Keratinocyte (primary cell): ENCODE results near the gene SPX. TPM values are rescaled to one million over a fixed set of nuclear protein-coding genes. Genes with fewer than 3 reads are reported as not detected.

Source experiments
- DNase-seq: peaks from one replicate; pipeline ENCODE4 v3.0.0-alpha.2; 2011; ENCODE audit warnings: low read depth, missing footprints, low spot score
- FAIRE-seq: peaks from 2 replicates; lab custom pipeline; 2011; peaks lifted over from hg19 to GRCh38; lab: Jason Lieb, UNC
- H2AFZ ChIP-seq: 2 replicates; pipeline ENCODE4 v1.6.0; 2012; ENCODE audit warnings: low read length, control low read depth, inconsistent platforms; ENCODE audit not compliant: control insufficient read depth
- H3K27ac ChIP-seq: 2 replicates; pipeline ENCODE4 v1.5.1; 2011; ENCODE audit warnings: low read length; ENCODE audit not compliant: control insufficient read depth, insufficient read depth
- H3K27me3 ChIP-seq: 3 replicates; pipeline ENCODE4 v1.6.0; 2011; ENCODE audit warnings: low read length; ENCODE audit not compliant: control insufficient read depth, insufficient read depth; ENCODE audit errors: extremely low read depth
- H3K36me3 ChIP-seq, 2 experiments: 2 replicates in 1 of 2; 3 replicates in 1 of 2; pipeline ENCODE4 v1.5.1; 2011; ENCODE audit warnings: low read length in 2 of 2, mild to moderate bottlenecking in 1 of 2; ENCODE audit not compliant: control insufficient read depth in 2 of 2, insufficient read depth in 2 of 2; ENCODE audit errors: extremely low read depth in 1 of 2
- H3K4me1 ChIP-seq: 3 replicates; pipeline ENCODE4 v1.5.1; 2011; ENCODE audit warnings: low read length; ENCODE audit not compliant: control insufficient read depth, insufficient read depth; ENCODE audit errors: extremely low read depth
- H3K4me2 ChIP-seq: 3 replicates; pipeline ENCODE4 v1.6.0; 2011; ENCODE audit warnings: low read depth, low read length; ENCODE audit not compliant: control insufficient read depth, insufficient read depth; ENCODE audit errors: extremely low read depth
- H3K4me3 ChIP-seq, 3 experiments: fragments of 200-600 bp in 1 of 3; sonication (generic) in 1 of 3; 2 replicates in 2 of 3; 3 replicates in 1 of 3; pipeline ENCODE4 v1.5.1; 2011 to 2016; ENCODE audit warnings: low read length in 3 of 3, mild to moderate bottlenecking in 3 of 3, control low read depth in 2 of 3, inconsistent platforms in 1 of 3, low read depth in 1 of 3, mixed read lengths in 1 of 3, mixed run types in 1 of 3, moderate library complexity in 1 of 3; ENCODE audit not compliant: control insufficient read depth in 2 of 3, insufficient read depth in 2 of 3; ENCODE audit errors: extremely low read depth in 1 of 3
- H3K79me2 ChIP-seq: 2 replicates; pipeline ENCODE4 v1.6.0; 2012; ENCODE audit warnings: low read length; ENCODE audit not compliant: control insufficient read depth, insufficient read depth
- H3K9ac ChIP-seq: 3 replicates; pipeline ENCODE4 v1.6.0; 2011; ENCODE audit warnings: low read length; ENCODE audit not compliant: control insufficient read depth, insufficient read depth; ENCODE audit errors: extremely low read depth
- H3K9me1 ChIP-seq: 3 replicates; pipeline ENCODE4 v1.6.0; 2011; ENCODE audit warnings: low read length; ENCODE audit not compliant: control insufficient read depth, insufficient read depth; ENCODE audit errors: extremely low read depth
- H3K9me3 ChIP-seq: 2 replicates; pipeline ENCODE4 v1.5.1; 2012; ENCODE audit warnings: low read depth, low read length; ENCODE audit not compliant: control insufficient read depth
- H4K20me1 ChIP-seq: 3 replicates; pipeline ENCODE4 v1.6.0; 2011; ENCODE audit warnings: low read length; ENCODE audit not compliant: control insufficient read depth, insufficient read depth; ENCODE audit errors: extremely low read depth
- EZH2 ChIP-seq: IDR thresholded peaks from one replicate; pipeline ENCODE4 v1.6.1; 2012; ENCODE audit warnings: inconsistent platforms, mild to moderate bottlenecking, low read length, moderate library complexity
- dilution Hi-C: fragments of 300-500 bp; cut with MboI; formaldehyde crosslinking; loops from one replicate; pipeline ENCODE4 v1.7.0; 2020; ENCODE audit warnings: low sequenced_read_pairs; ENCODE audit not compliant: extremely low pct_ligation_motif_present
- polyA plus RNA-seq, 5 experiments: library from polyadenylated mRNA; depleted of rRNA in 3 of 5; stranded (reverse) in 3 of 5; stranded (forward) in 1 of 5; unstranded in 1 of 5; fragments of >200 nt; gene quantifications; 1 replicate in 1 of 5; 2 replicates in 3 of 5; 3 replicates in 1 of 5; pipeline versions ENCODE4 v1.2.1 to v1.2.3, GENCODE V29; 2011 to 2012; ENCODE audit warnings: missing spikeins in 2 of 5, low read depth in 1 of 5, low replicate concordance in 1 of 5
- TF ChIP-seq, protein P1 (sequence below), 3 experiments: IDR thresholded peaks in 1 of 3; conservative IDR thresholded peaks in 1 of 3; optimal IDR thresholded peaks in 1 of 3; 2 replicates in 2 of 3; 3 replicates in 1 of 3; pipeline versions ENCODE3 to v1.5.1; 2011; ENCODE audit warnings: low read length in 3 of 3, mild to moderate bottlenecking in 3 of 3, moderate library complexity in 2 of 3, control low read depth in 1 of 3, inconsistent platforms in 1 of 3; ENCODE audit not compliant: insufficient read depth in 2 of 3; ENCODE audit errors: extremely low read depth in 1 of 3

SPX gene
- polyA plus RNA-seq, 1 donor (not counting 4 experiments of a cell fraction or from before 2014, with no cell fraction given): 0.12 TPM

DNA sequence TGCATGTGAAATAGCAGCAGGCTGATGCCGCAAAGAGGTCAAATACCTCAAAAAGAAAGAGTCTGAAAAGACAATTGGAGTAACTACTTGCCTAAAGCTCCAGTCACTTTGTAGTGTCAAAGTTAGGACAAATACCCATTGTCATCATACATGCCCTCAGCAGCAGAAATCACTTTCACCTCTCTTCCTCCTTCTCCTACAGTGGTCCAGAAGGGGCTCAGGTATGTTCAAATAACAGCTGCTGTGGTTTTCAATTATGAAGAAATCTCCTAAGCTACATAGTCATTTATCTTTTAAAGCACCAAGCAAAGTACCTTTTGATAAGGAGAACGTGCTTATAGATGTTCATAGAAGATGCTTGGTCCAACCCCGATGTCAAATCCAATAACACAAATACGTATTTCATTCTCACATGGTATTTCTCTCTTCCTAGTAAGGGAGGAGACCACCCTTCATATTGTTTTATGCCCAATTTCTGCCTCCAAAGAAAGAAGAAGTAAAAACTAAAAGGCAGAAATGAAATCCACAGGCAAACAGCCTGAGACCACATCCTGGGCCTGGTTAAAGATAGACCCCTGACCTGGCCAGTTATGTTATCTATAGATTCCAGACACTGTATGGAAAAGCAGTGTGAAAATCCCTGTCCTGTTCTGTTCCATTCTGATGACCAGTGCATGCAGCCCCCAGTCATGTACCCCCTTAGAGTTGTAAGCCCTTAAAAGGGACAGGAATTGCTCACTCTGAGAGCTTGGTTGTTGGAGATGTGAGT is 54.8 kb downstream of the SPX start:
- no peak overlapping the region for H3K4me2 ChIP-seq
- no peaks in the 10 kb centered on the region for H3K9me3 ChIP-seq
- H3K27ac ChIP-seq: no peak overlapping the region
- no peak overlapping the region for H3K9ac ChIP-seq
- H3K9me1 ChIP-seq: no peaks in the 10 kb centered on the region
- H3K27me3 ChIP-seq: no peaks in the 10 kb centered on the region
- H3K36me3 ChIP-seq: no peaks in the 10 kb centered on the region
- no peak overlapping the region for H3K4me3 ChIP-seq
- no peaks in the 10 kb centered on the region for H3K4me1 ChIP-seq
- H2AFZ ChIP-seq: no peak overlapping the region
- no peaks in the 10 kb centered on the region for H4K20me1 ChIP-seq
- dilution Hi-C loops: no loop called here
- DNase-seq (no peak), FAIRE-seq (no peak)
- TF ChIP-seq, protein P1, sequence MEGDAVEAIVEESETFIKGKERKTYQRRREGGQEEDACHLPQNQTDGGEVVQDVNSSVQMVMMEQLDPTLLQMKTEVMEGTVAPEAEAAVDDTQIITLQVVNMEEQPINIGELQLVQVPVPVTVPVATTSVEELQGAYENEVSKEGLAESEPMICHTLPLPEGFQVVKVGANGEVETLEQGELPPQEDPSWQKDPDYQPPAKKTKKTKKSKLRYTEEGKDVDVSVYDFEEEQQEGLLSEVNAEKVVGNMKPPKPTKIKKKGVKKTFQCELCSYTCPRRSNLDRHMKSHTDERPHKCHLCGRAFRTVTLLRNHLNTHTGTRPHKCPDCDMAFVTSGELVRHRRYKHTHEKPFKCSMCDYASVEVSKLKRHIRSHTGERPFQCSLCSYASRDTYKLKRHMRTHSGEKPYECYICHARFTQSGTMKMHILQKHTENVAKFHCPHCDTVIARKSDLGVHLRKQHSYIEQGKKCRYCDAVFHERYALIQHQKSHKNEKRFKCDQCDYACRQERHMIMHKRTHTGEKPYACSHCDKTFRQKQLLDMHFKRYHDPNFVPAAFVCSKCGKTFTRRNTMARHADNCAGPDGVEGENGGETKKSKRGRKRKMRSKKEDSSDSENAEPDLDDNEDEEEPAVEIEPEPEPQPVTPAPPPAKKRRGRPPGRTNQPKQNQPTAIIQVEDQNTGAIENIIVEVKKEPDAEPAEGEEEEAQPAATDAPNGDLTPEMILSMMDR (optimal IDR thresholded peaks at IDR 0.05 in 1 of 3, IDR thresholded peaks at IDR 0.05 in 1 of 3, conservative IDR thresholded peaks at IDR 0.05 in 1 of 3; ENCODE audit: extremely low read depth in 1 of 3, insufficient read depth in 2 of 3, low read length in 3 of 3): no peak
- TF ChIP-seq EZH2: no peak
- no peaks in the 10 kb centered on the region for H3K79me2 ChIP-seq

Other genes with a start within 250 kb of the SPX start
- gene SLCO1A2, start 191.4 kb upstream of the SPX start, polyA plus RNA-seq: not detected in 3 replicates
- gene IAPP, start 153.4 kb upstream of the SPX start, polyA plus RNA-seq: not detected in 3 replicates
- gene PYROXD1, start 88.6 kb upstream of the SPX start, polyA plus RNA-seq: 18.8 to 28.1 TPM (median 19.1 TPM) in 3 replicates
- 23.9 to 41.9 TPM (median 29.5 TPM) in 3 replicates for gene RECQL, start 24.7 kb upstream of the SPX start, polyA plus RNA-seq
- 12.0 to 25.8 TPM (median 16.7 TPM) in 3 replicates for gene GOLT1B, start 24.5 kb upstream of the SPX start, polyA plus RNA-seq
- not detected in 3 replicates for gene GYS2, start 78.6 kb downstream of the SPX start, polyA plus RNA-seq
- gene LDHB, start 131.5 kb downstream of the SPX start, polyA plus RNA-seq: 500 to 1,063 TPM (median 707 TPM) in 3 replicates
- gene KCNJ8, start 248.4 kb downstream of the SPX start, polyA plus RNA-seq: not detected in 3 replicates